ENCODE data around the gene ACTL8. TPM values are rescaled to one million over a fixed set of nuclear protein-coding genes. Genes with fewer than 3 reads are reported as not detected.

ACTL8 gene
- total and polyA plus RNA-seq, 2 experiments from 2014 or later = 0.38 to 0.71 TPM

DNA sequence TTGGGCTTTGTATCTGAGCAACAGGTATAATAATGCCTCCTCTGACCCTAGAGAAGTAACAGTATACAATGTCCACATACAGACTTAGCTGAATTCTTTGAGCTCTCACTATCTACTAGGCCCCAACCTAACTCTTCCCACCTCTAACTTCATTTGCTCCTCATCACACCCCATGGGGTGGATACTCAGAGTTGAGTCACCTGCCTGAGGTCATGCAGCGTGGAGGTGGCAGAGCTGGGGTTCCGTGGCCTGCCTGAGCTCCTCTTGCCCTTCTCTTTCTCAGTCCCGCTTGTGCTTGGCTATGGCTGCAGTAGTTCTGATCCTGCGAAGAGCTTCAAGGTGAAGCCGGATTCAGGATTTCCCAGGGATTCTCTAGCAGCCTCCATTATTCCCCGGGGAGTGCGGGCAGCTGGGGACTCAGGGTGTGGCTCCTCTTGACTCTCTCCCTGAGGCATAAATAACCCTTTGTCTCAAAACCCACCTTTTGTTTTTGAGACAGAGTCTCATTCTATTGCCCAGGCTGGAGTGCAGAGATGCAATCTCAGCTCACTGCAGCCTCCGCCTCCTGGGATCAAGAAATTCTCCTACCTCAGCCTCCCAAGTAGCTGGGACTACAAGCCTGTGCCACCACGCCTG is 29.9 kb upstream of the ACTL8 start:
- H3K4me1 Mint-ChIP-seq = no peaks in the 10 kb centered on the region
- H3K27me3 Mint-ChIP-seq (ENCODE audit: insufficient read depth, low read depth, poor library complexity) = no peaks in the 10 kb centered on the region
- no peaks in the 10 kb centered on the region for H3K4me1 ChIP-seq (ENCODE audit: insufficient read depth)
- no peak for TF ChIP-seq CREB1 (CRISPR knock-in tag; IDR thresholded peaks at IDR 0.05; ENCODE audit: low read depth)
- no peak for TF ChIP-seq ZNF331 (CRISPR knock-in tag; IDR thresholded peaks at IDR 0.05; ENCODE audit: low read depth)
- TF ChIP-seq EZH2 (IDR thresholded peaks at IDR 0.05; ENCODE audit: low read depth, unreplicated experiment) = no peak
- TF ChIP-seq POLR2AphosphoS5 (IDR thresholded peaks at IDR 0.05; ENCODE audit: low read depth) = no peak
- TF ChIP-seq, protein P1, sequence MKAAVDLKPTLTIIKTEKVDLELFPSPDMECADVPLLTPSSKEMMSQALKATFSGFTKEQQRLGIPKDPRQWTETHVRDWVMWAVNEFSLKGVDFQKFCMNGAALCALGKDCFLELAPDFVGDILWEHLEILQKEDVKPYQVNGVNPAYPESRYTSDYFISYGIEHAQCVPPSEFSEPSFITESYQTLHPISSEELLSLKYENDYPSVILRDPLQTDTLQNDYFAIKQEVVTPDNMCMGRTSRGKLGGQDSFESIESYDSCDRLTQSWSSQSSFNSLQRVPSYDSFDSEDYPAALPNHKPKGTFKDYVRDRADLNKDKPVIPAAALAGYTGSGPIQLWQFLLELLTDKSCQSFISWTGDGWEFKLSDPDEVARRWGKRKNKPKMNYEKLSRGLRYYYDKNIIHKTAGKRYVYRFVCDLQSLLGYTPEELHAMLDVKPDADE (IDR thresholded peaks at IDR 0.05) = no peak
- TF ChIP-seq, protein P2, sequence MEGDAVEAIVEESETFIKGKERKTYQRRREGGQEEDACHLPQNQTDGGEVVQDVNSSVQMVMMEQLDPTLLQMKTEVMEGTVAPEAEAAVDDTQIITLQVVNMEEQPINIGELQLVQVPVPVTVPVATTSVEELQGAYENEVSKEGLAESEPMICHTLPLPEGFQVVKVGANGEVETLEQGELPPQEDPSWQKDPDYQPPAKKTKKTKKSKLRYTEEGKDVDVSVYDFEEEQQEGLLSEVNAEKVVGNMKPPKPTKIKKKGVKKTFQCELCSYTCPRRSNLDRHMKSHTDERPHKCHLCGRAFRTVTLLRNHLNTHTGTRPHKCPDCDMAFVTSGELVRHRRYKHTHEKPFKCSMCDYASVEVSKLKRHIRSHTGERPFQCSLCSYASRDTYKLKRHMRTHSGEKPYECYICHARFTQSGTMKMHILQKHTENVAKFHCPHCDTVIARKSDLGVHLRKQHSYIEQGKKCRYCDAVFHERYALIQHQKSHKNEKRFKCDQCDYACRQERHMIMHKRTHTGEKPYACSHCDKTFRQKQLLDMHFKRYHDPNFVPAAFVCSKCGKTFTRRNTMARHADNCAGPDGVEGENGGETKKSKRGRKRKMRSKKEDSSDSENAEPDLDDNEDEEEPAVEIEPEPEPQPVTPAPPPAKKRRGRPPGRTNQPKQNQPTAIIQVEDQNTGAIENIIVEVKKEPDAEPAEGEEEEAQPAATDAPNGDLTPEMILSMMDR (conservative IDR thresholded peaks at IDR 0.05; ENCODE audit: low read depth in 2 of 2) = no peak
- TF ChIP-seq EZH2phosphoT487 (IDR thresholded peaks at IDR 0.05; ENCODE audit: unreplicated experiment) = no peak
- TF ChIP-seq, protein P3, sequence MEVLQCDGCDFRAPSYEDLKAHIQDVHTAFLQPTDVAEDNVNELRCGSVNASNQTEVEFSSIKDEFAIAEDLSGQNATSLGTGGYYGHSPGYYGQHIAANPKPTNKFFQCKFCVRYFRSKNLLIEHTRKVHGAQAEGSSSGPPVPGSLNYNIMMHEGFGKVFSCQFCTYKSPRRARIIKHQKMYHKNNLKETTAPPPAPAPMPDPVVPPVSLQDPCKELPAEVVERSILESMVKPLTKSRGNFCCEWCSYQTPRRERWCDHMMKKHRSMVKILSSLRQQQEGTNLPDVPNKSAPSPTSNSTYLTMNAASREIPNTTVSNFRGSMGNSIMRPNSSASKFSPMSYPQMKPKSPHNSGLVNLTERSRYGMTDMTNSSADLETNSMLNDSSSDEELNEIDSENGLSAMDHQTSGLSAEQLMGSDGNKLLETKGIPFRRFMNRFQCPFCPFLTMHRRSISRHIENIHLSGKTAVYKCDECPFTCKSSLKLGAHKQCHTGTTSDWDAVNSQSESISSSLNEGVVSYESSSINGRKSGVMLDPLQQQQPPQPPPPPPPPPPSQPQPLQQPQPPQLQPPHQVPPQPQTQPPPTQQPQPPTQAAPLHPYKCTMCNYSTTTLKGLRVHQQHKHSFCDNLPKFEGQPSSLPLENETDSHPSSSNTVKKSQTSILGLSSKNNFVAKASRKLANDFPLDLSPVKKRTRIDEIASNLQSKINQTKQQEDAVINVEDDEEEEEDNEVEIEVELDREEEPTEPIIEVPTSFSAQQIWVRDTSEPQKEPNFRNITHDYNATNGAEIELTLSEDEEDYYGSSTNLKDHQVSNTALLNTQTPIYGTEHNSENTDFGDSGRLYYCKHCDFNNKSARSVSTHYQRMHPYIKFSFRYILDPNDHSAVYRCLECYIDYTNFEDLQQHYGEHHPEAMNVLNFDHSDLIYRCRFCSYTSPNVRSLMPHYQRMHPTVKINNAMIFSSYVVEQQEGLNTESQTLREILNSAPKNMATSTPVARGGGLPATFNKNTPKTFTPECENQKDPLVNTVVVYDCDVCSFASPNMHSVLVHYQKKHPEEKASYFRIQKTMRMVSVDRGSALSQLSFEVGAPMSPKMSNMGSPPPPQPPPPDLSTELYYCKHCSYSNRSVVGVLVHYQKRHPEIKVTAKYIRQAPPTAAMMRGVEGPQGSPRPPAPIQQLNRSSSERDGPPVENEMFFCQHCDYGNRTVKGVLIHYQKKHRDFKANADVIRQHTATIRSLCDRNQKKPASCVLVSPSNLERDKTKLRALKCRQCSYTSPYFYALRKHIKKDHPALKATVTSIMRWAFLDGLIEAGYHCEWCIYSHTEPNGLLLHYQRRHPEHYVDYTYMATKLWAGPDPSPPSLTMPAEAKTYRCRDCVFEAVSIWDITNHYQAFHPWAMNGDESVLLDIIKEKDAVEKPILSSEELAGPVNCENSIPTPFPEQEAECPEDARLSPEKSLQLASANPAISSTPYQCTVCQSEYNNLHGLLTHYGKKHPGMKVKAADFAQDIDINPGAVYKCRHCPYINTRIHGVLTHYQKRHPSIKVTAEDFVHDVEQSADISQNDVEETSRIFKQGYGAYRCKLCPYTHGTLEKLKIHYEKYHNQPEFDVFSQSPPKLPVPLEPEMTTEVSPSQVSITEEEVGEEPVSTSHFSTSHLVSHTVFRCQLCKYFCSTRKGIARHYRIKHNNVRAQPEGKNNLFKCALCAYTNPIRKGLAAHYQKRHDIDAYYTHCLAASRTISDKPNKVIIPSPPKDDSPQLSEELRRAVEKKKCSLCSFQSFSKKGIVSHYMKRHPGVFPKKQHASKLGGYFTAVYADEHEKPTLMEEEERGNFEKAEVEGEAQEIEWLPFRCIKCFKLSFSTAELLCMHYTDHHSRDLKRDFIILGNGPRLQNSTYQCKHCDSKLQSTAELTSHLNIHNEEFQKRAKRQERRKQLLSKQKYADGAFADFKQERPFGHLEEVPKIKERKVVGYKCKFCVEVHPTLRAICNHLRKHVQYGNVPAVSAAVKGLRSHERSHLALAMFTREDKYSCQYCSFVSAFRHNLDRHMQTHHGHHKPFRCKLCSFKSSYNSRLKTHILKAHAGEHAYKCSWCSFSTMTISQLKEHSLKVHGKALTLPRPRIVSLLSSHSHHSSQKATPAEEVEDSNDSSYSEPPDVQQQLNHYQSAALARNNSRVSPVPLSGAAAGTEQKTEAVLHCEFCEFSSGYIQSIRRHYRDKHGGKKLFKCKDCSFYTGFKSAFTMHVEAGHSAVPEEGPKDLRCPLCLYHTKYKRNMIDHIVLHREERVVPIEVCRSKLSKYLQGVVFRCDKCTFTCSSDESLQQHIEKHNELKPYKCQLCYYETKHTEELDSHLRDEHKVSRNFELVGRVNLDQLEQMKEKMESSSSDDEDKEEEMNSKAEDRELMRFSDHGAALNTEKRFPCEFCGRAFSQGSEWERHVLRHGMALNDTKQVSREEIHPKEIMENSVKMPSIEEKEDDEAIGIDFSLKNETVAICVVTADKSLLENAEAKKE (CRISPR knock-in tag; IDR thresholded peaks at IDR 0.05) = no peak
- TF ChIP-seq NANOG (IDR thresholded peaks at IDR 0.05; ENCODE audit: borderline replicate concordance) = no peak
- no peak for TF ChIP-seq ZNF114 (CRISPR knock-in tag; IDR thresholded peaks at IDR 0.05)
- TF ChIP-seq, protein P4, sequence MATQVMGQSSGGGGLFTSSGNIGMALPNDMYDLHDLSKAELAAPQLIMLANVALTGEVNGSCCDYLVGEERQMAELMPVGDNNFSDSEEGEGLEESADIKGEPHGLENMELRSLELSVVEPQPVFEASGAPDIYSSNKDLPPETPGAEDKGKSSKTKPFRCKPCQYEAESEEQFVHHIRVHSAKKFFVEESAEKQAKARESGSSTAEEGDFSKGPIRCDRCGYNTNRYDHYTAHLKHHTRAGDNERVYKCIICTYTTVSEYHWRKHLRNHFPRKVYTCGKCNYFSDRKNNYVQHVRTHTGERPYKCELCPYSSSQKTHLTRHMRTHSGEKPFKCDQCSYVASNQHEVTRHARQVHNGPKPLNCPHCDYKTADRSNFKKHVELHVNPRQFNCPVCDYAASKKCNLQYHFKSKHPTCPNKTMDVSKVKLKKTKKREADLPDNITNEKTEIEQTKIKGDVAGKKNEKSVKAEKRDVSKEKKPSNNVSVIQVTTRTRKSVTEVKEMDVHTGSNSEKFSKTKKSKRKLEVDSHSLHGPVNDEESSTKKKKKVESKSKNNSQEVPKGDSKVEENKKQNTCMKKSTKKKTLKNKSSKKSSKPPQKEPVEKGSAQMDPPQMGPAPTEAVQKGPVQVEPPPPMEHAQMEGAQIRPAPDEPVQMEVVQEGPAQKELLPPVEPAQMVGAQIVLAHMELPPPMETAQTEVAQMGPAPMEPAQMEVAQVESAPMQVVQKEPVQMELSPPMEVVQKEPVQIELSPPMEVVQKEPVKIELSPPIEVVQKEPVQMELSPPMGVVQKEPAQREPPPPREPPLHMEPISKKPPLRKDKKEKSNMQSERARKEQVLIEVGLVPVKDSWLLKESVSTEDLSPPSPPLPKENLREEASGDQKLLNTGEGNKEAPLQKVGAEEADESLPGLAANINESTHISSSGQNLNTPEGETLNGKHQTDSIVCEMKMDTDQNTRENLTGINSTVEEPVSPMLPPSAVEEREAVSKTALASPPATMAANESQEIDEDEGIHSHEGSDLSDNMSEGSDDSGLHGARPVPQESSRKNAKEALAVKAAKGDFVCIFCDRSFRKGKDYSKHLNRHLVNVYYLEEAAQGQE (IDR thresholded peaks at IDR 0.05; ENCODE audit: unreplicated experiment) = no peak
- TF ChIP-seq JUNB (IDR thresholded peaks at IDR 0.05; ENCODE audit: unreplicated experiment) = no peak
- no peak for TF ChIP-seq STAT1 (IDR thresholded peaks at IDR 0.05; ENCODE audit: unreplicated experiment)
- no peaks in the 10 kb centered on the region for H3K79me2 ChIP-seq (replicated peaks; ENCODE audit: insufficient read depth)
- no peaks in the 10 kb centered on the region for H3K27me3 ChIP-seq (ENCODE audit: insufficient read depth)
- H3K9me3 Mint-ChIP-seq = no peaks in the 10 kb centered on the region; the same call in 2 of the 3 replicates
- no peak overlapping the region for H3K27ac ChIP-seq (ENCODE audit: low read depth)
- H4K20me1 ChIP-seq (replicated peaks; ENCODE audit: insufficient read depth) = no peaks in the 10 kb centered on the region
- DNase-seq (ENCODE audit: low spot score) (no peak), ATAC-seq (no peak)
- H3K36me3 ChIP-seq (ENCODE audit: insufficient read depth) = no peaks in the 10 kb centered on the region
- no peak overlapping the region for H3K4me2 ChIP-seq
- H3K36me3 Mint-ChIP-seq (ENCODE audit: low read depth) = no peaks in the 10 kb centered on the region
- no peak overlapping the region for H3K4me3 Mint-ChIP-seq
- no peak overlapping the region for H3K27ac Mint-ChIP-seq
- H2AFZ ChIP-seq = no peak overlapping the region
- no peaks in the 10 kb centered on the region for H3F3A ChIP-seq (replicated peaks; ENCODE audit: low read depth)
- no peaks in the 10 kb centered on the region for H3K9me2 ChIP-seq (ENCODE audit: insufficient read depth)
- H3K4me3 ChIP-seq = no peak overlapping the region
